K562 (cell line): Measurements from ENCODE around the gene PHF10. TPM values are rescaled to one million over a fixed set of nuclear protein-coding genes. Genes with fewer than 3 reads are reported as not detected.

ENCODE experiments used
- ATAC-seq: fragments of 200-7000 bp; cut with Tn5 transposase; 3 replicates; pipeline ENCODE4 v1.9.1; 2020; ENCODE audit warnings: moderate library complexity
- BruUV-seq: library from RNA; stranded (reverse); fragments of 400-500 nt; replicated peaks from 2 replicates; lab custom pipeline; 2021; lab: Mats Ljungman, UMichigan
- CTCF ChIA-PET: fragments of 300-600 bp; formaldehyde crosslinking; extraction: SDS; loops from one replicate; lab custom pipeline; 2021; ENCODE audit warnings: low intra/inter-chr PET ratio; lab: Yijun Ruan, JAX
- POLR2A ChIA-PET: fragments of 300-600, 350-650 bp; sonication (Branson Sonifier 250); formaldehyde crosslinking; extraction: SDS; loops from one replicate; lab custom pipeline; 2021; ENCODE audit warnings: antibody characterized with exemption, inconsistent platforms; lab: Yijun Ruan, JAX
- DNase-seq, 4 experiments: peaks; one replicate each; pipeline versions ENCODE4 v3.0.0 to v3.0.0-alpha.2; 2011 to 2018; ENCODE audit warnings: low spot score in 3 of 4, mixed read lengths in 3 of 4; ENCODE audit errors: extremely low read depth in 1 of 4
- FAIRE-seq: peaks from 2 replicates; lab custom pipeline; 2011; peaks lifted over from hg19 to GRCh38; lab: Jason Lieb, UNC
- H2AFZ ChIP-seq: 2 replicates; pipeline ENCODE4 v1.6.0; 2011; ENCODE audit warnings: low read depth, low read length, control low read depth, inconsistent platforms
- H3K27ac ChIP-seq: fragments of 200-600 bp; 3 replicates; pipeline ENCODE4 v1.8.0; 2011; ENCODE audit warnings: low read depth, mild to moderate bottlenecking, control low read depth, inconsistent platforms, low read length, moderate library complexity, mixed read lengths; ENCODE audit errors: extremely low read depth
- H3K27me3 ChIP-seq, 2 experiments: fragments of 300-600 bp in 1 of 2; 2 replicates in 1 of 2; 3 replicates in 1 of 2; pipeline versions ENCODE4 v1.6.0 to v1.8.0; 2011; ENCODE audit warnings: inconsistent platforms in 2 of 2, low read length in 2 of 2, mild to moderate bottlenecking in 1 of 2, mixed read lengths in 1 of 2, moderate library complexity in 1 of 2; ENCODE audit not compliant: control insufficient read depth in 2 of 2, insufficient read depth in 2 of 2
- H3K36me3 ChIP-seq: fragments of 300-600 bp; 3 replicates; pipeline ENCODE4 v1.8.0; 2011; ENCODE audit warnings: mild to moderate bottlenecking, low read length, inconsistent platforms; ENCODE audit not compliant: control insufficient read depth, insufficient read depth
- H3K4me1 ChIP-seq, 2 experiments: fragments of 200-600 bp in 1 of 2; replicated peaks in 1 of 2; 2 replicates in 1 of 2; 3 replicates in 1 of 2; pipeline versions ENCODE4 v1.5.1 to v1.8.0; 2011; ENCODE audit warnings: inconsistent platforms in 2 of 2, low read length in 2 of 2, mild to moderate bottlenecking in 1 of 2, mixed read lengths in 1 of 2, moderate library complexity in 1 of 2; ENCODE audit not compliant: control insufficient read depth in 2 of 2, insufficient read depth in 2 of 2
- H3K4me2 ChIP-seq: 2 replicates; pipeline ENCODE4 v1.6.1; 2011; ENCODE audit warnings: low read length, control low read depth, inconsistent platforms, mixed read lengths; ENCODE audit not compliant: insufficient read depth
- H3K4me3 ChIP-seq: fragments of 200-600 bp; sonication (generic), shearing (Covaris generic); 2 replicates; pipeline ENCODE4 v1.5.1; 2016; ENCODE audit warnings: control low read depth, inconsistent platforms
- H3K79me2 ChIP-seq: fragments of 200-600 bp; 3 replicates; pipeline ENCODE4 v1.8.0; 2011; ENCODE audit warnings: low read length, inconsistent platforms; ENCODE audit not compliant: control insufficient read depth, insufficient read depth
- H3K9ac ChIP-seq, 2 experiments: 2 replicates each; pipeline versions ENCODE4 v1.6.0 to v1.6.1; 2011; ENCODE audit warnings: low read depth in 2 of 2, low read length in 2 of 2, control low read depth in 1 of 2, inconsistent platforms in 1 of 2, mild to moderate bottlenecking in 1 of 2, mixed read lengths in 1 of 2; ENCODE audit not compliant: insufficient read depth in 1 of 2
- H3K9me1 ChIP-seq: one replicate; pipeline ENCODE4 v1.6.0; 2011; ENCODE audit warnings: inconsistent platforms, mild to moderate bottlenecking, low read length, moderate library complexity; ENCODE audit not compliant: control insufficient read depth, insufficient read depth
- H3K9me3 ChIP-seq: replicated peaks from 2 replicates; pipeline ENCODE4 v1.5.1; 2011; ENCODE audit warnings: low read depth, low read length, inconsistent platforms; ENCODE audit not compliant: control insufficient read depth, insufficient read depth
- H4K20me1 ChIP-seq: replicated peaks from 2 replicates; pipeline ENCODE4 v1.6.1; 2011; ENCODE audit warnings: low read length, inconsistent platforms, mixed read lengths; ENCODE audit not compliant: control insufficient read depth, insufficient read depth
- IRF2 ChIP-seq: sonication (generic); formaldehyde crosslinking; IDR thresholded peaks from 2 replicates; pipeline ENCODE4 v1.8.1; 2022; ENCODE audit warnings: mild to moderate bottlenecking, missing genetic modification reagents
- KDM4B ChIP-seq, 2 experiments: fragments of 450-650 bp in 1 of 2; sonication (generic) in 1 of 2; IDR thresholded peaks; 2 replicates each; pipeline ENCODE4 v1.6.1; 2016 to 2017; ENCODE audit warnings: borderline replicate concordance in 2 of 2, antibody characterized with exemption in 1 of 2, low read depth in 1 of 2, mild to moderate bottlenecking in 1 of 2
- MCM7 ChIP-seq, 2 experiments: fragments of 450-650 bp; IDR thresholded peaks; 2 replicates each; pipeline ENCODE4 v1.6.1; 2016 to 2018
- NONO ChIP-seq, 2 experiments: fragments of 200-400 bp in 1 of 2; fragments of 450-650 bp in 1 of 2; formaldehyde crosslinking in 1 of 2; IDR thresholded peaks; 2 replicates each; pipeline ENCODE4 v1.6.1; 2017; ENCODE audit warnings: low read depth in 2 of 2, mild to moderate bottlenecking in 2 of 2, moderate library complexity in 2 of 2, low read length in 1 of 2
- NR3C1 ChIP-seq: sonication (generic); formaldehyde crosslinking; IDR thresholded peaks from 2 replicates; pipeline ENCODE4 v1.8.1; 2022; ENCODE audit warnings: missing genetic modification reagents
- SMAD3 ChIP-seq: fragments of 450-650 bp; formaldehyde crosslinking; conservative IDR thresholded peaks from 2 replicates; pipeline ENCODE4 v1.4.0; 2020; ENCODE audit warnings: mild to moderate bottlenecking
- SMARCC2 ChIP-seq: fragments of 450-650 bp; IDR thresholded peaks from 2 replicates; pipeline ENCODE4 v1.6.1; 2017; ENCODE audit warnings: antibody characterized with exemption, moderate library complexity, mild to moderate bottlenecking, low read depth
- WGBS: fragments of 100-300 bp; shearing (Covaris generic); methylation state at CpG from one replicate; pipeline ENCODE4 v1.1.6; 2016; ENCODE audit warnings: low coverage, mixed read lengths; ENCODE audit not compliant: insufficient coverage; ENCODE audit errors: missing lambda C conversion rate; 5-methylcytosine and 5-hydroxymethylcytosine counted together
- in situ Hi-C: fragments of 300-500 bp; cut with MboI; formaldehyde crosslinking; loops from 4 replicates; pipeline ENCODE4 v1.15.0; 2018; ENCODE audit warnings: inconsistent platforms, mixed read lengths
- intact Hi-C: fragments of 100-400 bp; cut with micrococcal nuclease; formaldehyde crosslinking; loops from 2 replicates; pipeline ENCODE4 v1.14.2; 2022
- polyA plus RNA-seq, 8 experiments: library from polyadenylated mRNA; depleted of rRNA in 4 of 8; stranded (reverse) in 5 of 8; unstranded in 3 of 8; fragments of >200 nt; fragmentation: Nextera tagmentation in 2 of 8; fragmentation: Illumina TruSeq in 1 of 8; extraction: Ambion mirVana in 2 of 8; extraction: Trizol in 1 of 8; gene quantifications; 2 replicates each; pipeline versions ENCODE4 v1.2.1 to v1.2.3, GENCODE V29; 2011 to 2014; ENCODE audit warnings: inconsistent platforms in 1 of 8, missing spikeins in 1 of 8
- total RNA-seq, 7 experiments: library from RNA; depleted of rRNA in 6 of 7; stranded (reverse); fragments of >200 nt in 6 of 7; fragmentation: Illumina TruSeq in 2 of 7; extraction: Trizol in 2 of 7; gene quantifications; 2 replicates each; pipeline versions ENCODE4 v1.2.1 to v1.2.3, GENCODE V29; 2011 to 2021; ENCODE audit warnings: low replicate concordance in 1 of 7
- TF ChIP-seq, protein P1 (sequence below), 3 experiments: fragments of 200-800 bp in 1 of 3; sonication (Bioruptor generic) in 1 of 3; sonication (generic) in 1 of 3; formaldehyde crosslinking in 1 of 3; IDR thresholded peaks; 2 replicates each; pipeline versions ENCODE4 v1.6.1 to v1.8.0; 2016 to 2022; ENCODE audit warnings: mild to moderate bottlenecking in 2 of 3, missing compliant biosample characterization in 2 of 3, missing genetic modification characterization in 2 of 3, missing genetic modification reagents in 1 of 3

Gene PHF10
- total and polyA plus RNA-seq, 9 of the 15 experiments (the other 6 are each of a cell fraction or from before 2014, with no cell fraction given): 23.9 to 88.9 (median 46.0) TPM

DNA sequence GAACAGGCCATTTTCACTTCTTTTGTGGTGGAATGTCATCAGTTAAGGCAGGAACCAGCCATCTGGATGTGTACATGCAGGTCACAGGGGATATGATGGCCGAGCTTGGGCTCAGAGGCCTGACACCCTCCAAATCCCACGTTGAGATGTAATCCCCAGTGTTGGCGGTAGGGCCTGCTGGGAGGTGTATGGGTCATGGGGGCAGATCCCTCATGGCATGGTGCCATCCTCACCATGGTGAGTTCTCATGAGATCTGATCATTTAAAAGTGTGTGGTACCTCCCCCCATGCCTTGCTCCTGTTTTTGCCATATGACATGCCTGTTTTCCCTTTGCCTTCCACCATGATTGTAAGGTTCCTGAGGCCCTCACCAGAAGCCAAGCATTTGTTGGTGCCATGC is 49.3 kb downstream of the PHF10 start (continued):
- TF ChIP-seq, protein P1, sequence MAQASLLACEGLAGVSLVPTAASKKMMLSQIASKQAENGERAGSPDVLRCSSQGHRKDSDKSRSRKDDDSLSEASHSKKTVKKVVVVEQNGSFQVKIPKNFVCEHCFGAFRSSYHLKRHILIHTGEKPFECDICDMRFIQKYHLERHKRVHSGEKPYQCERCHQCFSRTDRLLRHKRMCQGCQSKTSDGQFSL (CRISPR knock-in tag; IDR thresholded peaks at IDR 0.05): no peak
- TF ChIP-seq, protein P1 (tag; IDR thresholded peaks at IDR 0.05): no peak

DNA sequence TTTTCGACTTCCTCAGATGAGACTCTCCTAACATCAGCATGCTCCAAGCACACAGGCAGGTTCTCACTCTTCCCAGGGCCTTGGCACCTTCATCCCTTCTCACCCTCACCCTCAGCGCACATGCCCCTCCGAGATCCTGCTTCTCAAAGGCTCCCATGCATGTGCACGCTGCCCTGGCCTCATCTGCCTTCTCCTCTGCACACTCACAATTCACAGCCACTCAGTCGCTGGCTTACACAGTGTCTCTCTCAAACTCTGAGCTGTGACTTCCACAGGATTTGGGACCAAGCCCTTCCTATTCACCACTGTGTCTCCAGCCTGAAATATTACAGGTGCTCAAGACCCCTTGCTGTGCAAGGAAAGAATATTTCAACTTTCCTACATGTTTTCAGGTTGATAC is 52.7 kb downstream of the PHF10 start:
- in situ Hi-C loops: no loop called here
- no TSS peak for BruUV-seq
- H2AFZ ChIP-seq: no peak overlapping the region
- H3K4me1 ChIP-seq: no peaks in the 10 kb centered on the region; a peak in 1 of 5 replicates
- peaks cover 57% of the 10 kb centered on the region for H3K36me3 ChIP-seq
- H3K9me3 ChIP-seq: no peaks in the 10 kb centered on the region
- H3K79me2 ChIP-seq: no peaks in the 10 kb centered on the region
- CTCF ChIA-PET: no interaction called here
- TF ChIP-seq NONO (IDR thresholded peaks at IDR 0.05; ENCODE audit: low read depth in 2 of 2, low read length in 1 of 2) (no peak), SMARCC2 (no peak), NR3C1 (CRISPR knock-in tag) (no peak), IRF2 (CRISPR knock-in tag) (no peak), SMAD3 (CRISPR knock-in tag) (no peak), MCM7 (IDR thresholded peaks at IDR 0.05) (no peak), KDM4B (IDR thresholded peaks at IDR 0.05; ENCODE audit: borderline replicate concordance in 2 of 2, low read depth in 1 of 2) (no peak)
- TF ChIP-seq, all 486 proteins: peak for 0
- POLR2A ChIA-PET: no interaction called here
- DNase-seq: no peak
- Histone ChIP-seq H3K27ac (no peak overlapping the region), H3K9me1 (no peaks in the 10 kb centered on the region), H3K4me3 (no peak overlapping the region), H3K4me2 (no peak overlapping the region), H3K27me3 (no peaks in the 10 kb centered on the region), H4K20me1 (no peaks in the 10 kb centered on the region), H3K9ac (no peak overlapping the region)
- intact Hi-C loops: no loop called here
- 72% methylated on average over 5 of the region's 5 CpGs for WGBS
- FAIRE-seq: no peak
- ATAC-seq: no peak
